Neural cell (in vitro differentiated cells): ENCODE data around the gene SLC6A6. TPM values are rescaled to one million over a fixed set of nuclear protein-coding genes. Genes with fewer than 3 reads are reported as not detected.

Experiments used
- H2AFZ ChIP-seq: fragments of 200-600, 300-800 bp; sonication (generic), shearing (Covaris generic); 2 replicates; pipeline ENCODE4 v1.6.0; 2014; ENCODE audit warnings: low read depth, mild to moderate bottlenecking, antibody characterized with exemption, low read length, moderate library complexity
- H3F3A ChIP-seq: fragments of 200-600 bp; shearing (Covaris generic); 2 replicates; pipeline ENCODE4 v1.6.1; 2016; ENCODE audit warnings: mild to moderate bottlenecking, moderate library complexity, mixed read lengths, antibody characterized with exemption, low read length; ENCODE audit not compliant: insufficient read depth, poor library complexity, severe bottlenecking
- H3K27ac ChIP-seq: fragments of 200-600, 300-800 bp; sonication (generic), shearing (Covaris generic); 2 replicates; pipeline ENCODE4 v1.5.1; 2014; ENCODE audit warnings: mild to moderate bottlenecking, low read length, moderate library complexity
- H3K27me3 ChIP-seq: fragments of 300-800, 200-600 bp; sonication (generic), shearing (Covaris generic); 2 replicates; pipeline ENCODE4 v1.6.0; 2014; ENCODE audit warnings: mild to moderate bottlenecking, low read depth, low read length, moderate library complexity; ENCODE audit not compliant: insufficient read depth
- H3K36me3 ChIP-seq: fragments of 300-800, 200-600 bp; sonication (generic), shearing (Covaris generic); 2 replicates; pipeline ENCODE4 v1.5.1; 2014; ENCODE audit warnings: mild to moderate bottlenecking, antibody characterized with exemption, low read length, moderate library complexity; ENCODE audit not compliant: insufficient read depth
- H3K4me2 ChIP-seq: fragments of 300-800, 200-600 bp; sonication (generic), shearing (Covaris generic); 2 replicates; pipeline ENCODE4 v1.6.0; 2014; ENCODE audit warnings: mild to moderate bottlenecking, low read length
- H3K4me3 ChIP-seq: fragments of 300-800, 200-600 bp; sonication (generic), shearing (Covaris generic); 2 replicates; pipeline ENCODE4 v1.5.1; 2014; ENCODE audit warnings: mild to moderate bottlenecking, low read length, moderate library complexity
- H3K79me2 ChIP-seq: fragments of 200-600 bp; shearing (Covaris generic); replicated peaks from 2 replicates; pipeline ENCODE4 v1.6.0; 2014; ENCODE audit warnings: mild to moderate bottlenecking, low read length, moderate library complexity; ENCODE audit not compliant: insufficient read depth
- H3K9ac ChIP-seq: fragments of 300-800, 200-600 bp; sonication (generic), shearing (Covaris generic); 2 replicates; pipeline ENCODE4 v1.6.1; 2016; ENCODE audit warnings: mild to moderate bottlenecking, low read length, mixed read lengths
- H3K9me2 ChIP-seq: fragments of 200-600 bp; shearing (Covaris generic); 2 replicates; pipeline ENCODE4 v1.6.1; 2016; ENCODE audit warnings: mild to moderate bottlenecking, low read length, mixed read lengths; ENCODE audit not compliant: insufficient read depth
- H3K9me3 ChIP-seq: fragments of 200-600, 300-800 bp; sonication (generic), shearing (Covaris generic); 2 replicates; pipeline ENCODE4 v1.6.1; 2016; ENCODE audit warnings: mild to moderate bottlenecking, mixed run types, low read length, moderate library complexity, mixed read lengths
- H4K20me1 ChIP-seq: fragments of 200-600 bp; shearing (Covaris generic); 2 replicates; pipeline ENCODE4 v1.6.1; 2016; ENCODE audit warnings: mild to moderate bottlenecking, mixed run types; ENCODE audit not compliant: insufficient read depth
- EP300 ChIP-seq: fragments of 450-650 bp; conservative IDR thresholded peaks from 2 replicates; pipeline ENCODE4 v1.6.1; 2014; ENCODE audit warnings: antibody characterized with exemption, mild to moderate bottlenecking, moderate library complexity; ENCODE audit not compliant: poor library complexity, severe bottlenecking
- EZH2 ChIP-seq: fragments of 200-600, 300-800 bp; shearing (Covaris generic), sonication (generic); IDR thresholded peaks from 2 replicates; pipeline ENCODE4 v1.6.1; 2014; ENCODE audit warnings: antibody characterized with exemption, low read length, borderline replicate concordance, mild to moderate bottlenecking; ENCODE audit not compliant: insufficient read depth, poor library complexity, severe bottlenecking
- MXI1 ChIP-seq: fragments of 450-650 bp; conservative IDR thresholded peaks from 2 replicates; pipeline ENCODE4 v1.6.1; 2014; ENCODE audit warnings: antibody characterized with exemption, mild to moderate bottlenecking; ENCODE audit not compliant: poor library complexity, severe bottlenecking
- POLR2AphosphoS5 ChIP-seq: IDR thresholded peaks from 2 replicates; pipeline ENCODE4 v1.6.1; 2012
- RAD21 ChIP-seq: fragments of 450-650 bp; conservative IDR thresholded peaks from 2 replicates; pipeline ENCODE4 v1.6.1; 2014; ENCODE audit warnings: antibody characterized with exemption, mild to moderate bottlenecking, moderate library complexity
- SMC3 ChIP-seq: fragments of 450-650 bp; conservative IDR thresholded peaks from 2 replicates; pipeline ENCODE4 v1.6.1; 2014; ENCODE audit warnings: antibody characterized with exemption, mild to moderate bottlenecking, moderate library complexity; ENCODE audit not compliant: poor library complexity
- TAF1 ChIP-seq: IDR thresholded peaks from 2 replicates; pipeline ENCODE4 v1.6.1; 2012; ENCODE audit warnings: low read depth
- polyA plus RNA-seq: library from polyadenylated mRNA; depleted of rRNA; stranded (reverse); fragments of >200 nt; gene quantifications from 2 replicates; pipeline ENCODE4 v1.2.3, GENCODE V29; 2014
- small RNA-seq, 3 experiments: library from RNA; depleted of rRNA; stranded (forward); fragments of <200 nt; gene quantifications; one replicate each; pipeline ENCODE3, GENCODE V24; 2012
- TF ChIP-seq, protein P1 (sequence below): IDR thresholded peaks from 2 replicates; pipeline ENCODE4 v1.6.1; 2012; ENCODE audit warnings: borderline replicate concordance
- TF ChIP-seq, protein P2 (sequence below): fragments of 450-650 bp; IDR thresholded peaks from 2 replicates; pipeline ENCODE4 v1.5.1; 2014; ENCODE audit warnings: antibody characterized with exemption, mild to moderate bottlenecking, moderate library complexity; ENCODE audit not compliant: poor library complexity, severe bottlenecking

Gene SLC6A6
- polyA plus RNA-seq, 1 donor from 2014 or later = 15.9 TPM

DNA sequence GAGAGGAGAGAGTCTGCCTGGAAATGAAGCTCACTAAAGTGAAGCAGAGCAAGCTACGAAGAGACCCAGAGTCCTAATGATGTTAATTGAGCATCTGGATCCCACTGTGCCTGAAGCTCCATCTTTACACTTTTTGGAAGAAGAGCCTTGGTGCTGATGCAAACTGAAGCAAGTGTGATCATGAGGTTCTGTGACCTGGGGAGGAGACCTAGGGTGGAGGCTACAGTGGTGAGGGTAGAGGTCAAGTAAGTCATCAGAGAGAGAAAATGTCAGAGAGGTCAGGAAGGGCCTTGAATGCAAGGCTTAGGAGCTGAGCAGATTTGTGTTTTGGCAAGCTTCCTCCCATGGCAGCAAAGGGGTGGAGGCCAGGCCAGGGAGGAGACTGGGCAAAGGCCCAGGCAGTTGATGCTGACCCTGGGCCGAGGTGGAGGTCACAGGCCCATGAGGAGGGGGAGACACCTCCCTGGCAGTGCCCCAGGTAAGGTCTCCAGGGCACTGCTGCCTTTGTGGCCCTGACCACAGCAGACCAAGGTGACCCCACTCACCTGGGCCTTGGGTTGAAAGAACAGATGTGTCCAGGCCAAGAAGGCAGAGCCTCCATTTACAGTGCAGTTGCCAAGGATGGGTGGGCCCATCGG is 136.2 kb downstream of the SLC6A6 start:
- Histone ChIP-seq H3K79me2 (no peaks in the 10 kb centered on the region), H3K27ac (no peak overlapping the region), H3K9ac (no peak overlapping the region), H3K9me2 (no peaks in the 10 kb centered on the region), H3F3A (peaks cover 10% of the 10 kb centered on the region), H2AFZ (no peak overlapping the region), H4K20me1 (no peaks in the 10 kb centered on the region), H3K4me3 (no peak overlapping the region), H3K27me3 (no peaks in the 10 kb centered on the region), H3K36me3 (no peaks in the 10 kb centered on the region), H3K9me3 (no peaks in the 10 kb centered on the region), H3K4me2 (no peak overlapping the region)
- TF ChIP-seq, protein P1, sequence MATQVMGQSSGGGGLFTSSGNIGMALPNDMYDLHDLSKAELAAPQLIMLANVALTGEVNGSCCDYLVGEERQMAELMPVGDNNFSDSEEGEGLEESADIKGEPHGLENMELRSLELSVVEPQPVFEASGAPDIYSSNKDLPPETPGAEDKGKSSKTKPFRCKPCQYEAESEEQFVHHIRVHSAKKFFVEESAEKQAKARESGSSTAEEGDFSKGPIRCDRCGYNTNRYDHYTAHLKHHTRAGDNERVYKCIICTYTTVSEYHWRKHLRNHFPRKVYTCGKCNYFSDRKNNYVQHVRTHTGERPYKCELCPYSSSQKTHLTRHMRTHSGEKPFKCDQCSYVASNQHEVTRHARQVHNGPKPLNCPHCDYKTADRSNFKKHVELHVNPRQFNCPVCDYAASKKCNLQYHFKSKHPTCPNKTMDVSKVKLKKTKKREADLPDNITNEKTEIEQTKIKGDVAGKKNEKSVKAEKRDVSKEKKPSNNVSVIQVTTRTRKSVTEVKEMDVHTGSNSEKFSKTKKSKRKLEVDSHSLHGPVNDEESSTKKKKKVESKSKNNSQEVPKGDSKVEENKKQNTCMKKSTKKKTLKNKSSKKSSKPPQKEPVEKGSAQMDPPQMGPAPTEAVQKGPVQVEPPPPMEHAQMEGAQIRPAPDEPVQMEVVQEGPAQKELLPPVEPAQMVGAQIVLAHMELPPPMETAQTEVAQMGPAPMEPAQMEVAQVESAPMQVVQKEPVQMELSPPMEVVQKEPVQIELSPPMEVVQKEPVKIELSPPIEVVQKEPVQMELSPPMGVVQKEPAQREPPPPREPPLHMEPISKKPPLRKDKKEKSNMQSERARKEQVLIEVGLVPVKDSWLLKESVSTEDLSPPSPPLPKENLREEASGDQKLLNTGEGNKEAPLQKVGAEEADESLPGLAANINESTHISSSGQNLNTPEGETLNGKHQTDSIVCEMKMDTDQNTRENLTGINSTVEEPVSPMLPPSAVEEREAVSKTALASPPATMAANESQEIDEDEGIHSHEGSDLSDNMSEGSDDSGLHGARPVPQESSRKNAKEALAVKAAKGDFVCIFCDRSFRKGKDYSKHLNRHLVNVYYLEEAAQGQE = no peak
- no peak for TF ChIP-seq EZH2
- TF ChIP-seq RAD21 = no peak
- no peak for TF ChIP-seq EP300
- no peak for TF ChIP-seq TAF1
- no peak for TF ChIP-seq POLR2AphosphoS5
- TF ChIP-seq, protein P2, sequence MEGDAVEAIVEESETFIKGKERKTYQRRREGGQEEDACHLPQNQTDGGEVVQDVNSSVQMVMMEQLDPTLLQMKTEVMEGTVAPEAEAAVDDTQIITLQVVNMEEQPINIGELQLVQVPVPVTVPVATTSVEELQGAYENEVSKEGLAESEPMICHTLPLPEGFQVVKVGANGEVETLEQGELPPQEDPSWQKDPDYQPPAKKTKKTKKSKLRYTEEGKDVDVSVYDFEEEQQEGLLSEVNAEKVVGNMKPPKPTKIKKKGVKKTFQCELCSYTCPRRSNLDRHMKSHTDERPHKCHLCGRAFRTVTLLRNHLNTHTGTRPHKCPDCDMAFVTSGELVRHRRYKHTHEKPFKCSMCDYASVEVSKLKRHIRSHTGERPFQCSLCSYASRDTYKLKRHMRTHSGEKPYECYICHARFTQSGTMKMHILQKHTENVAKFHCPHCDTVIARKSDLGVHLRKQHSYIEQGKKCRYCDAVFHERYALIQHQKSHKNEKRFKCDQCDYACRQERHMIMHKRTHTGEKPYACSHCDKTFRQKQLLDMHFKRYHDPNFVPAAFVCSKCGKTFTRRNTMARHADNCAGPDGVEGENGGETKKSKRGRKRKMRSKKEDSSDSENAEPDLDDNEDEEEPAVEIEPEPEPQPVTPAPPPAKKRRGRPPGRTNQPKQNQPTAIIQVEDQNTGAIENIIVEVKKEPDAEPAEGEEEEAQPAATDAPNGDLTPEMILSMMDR = no peak
- TF ChIP-seq MXI1 = no peak
- TF ChIP-seq SMC3 = no peak

Small RNAs within 50 kb of the gene (small RNA-seq; reads per million reads assigned to genes)
- gene RNA5SP124 (0 reads per million in 3 experiments), gene RNU6-905P (0 reads per million in 3 experiments)

Other genes starting within 250 kb of the SLC6A6 start
- 21.9 and 29.6 TPM in 2 replicates for gene XPC, start 224.0 kb upstream of the SLC6A6 start, polyA plus RNA-seq
- 28.3 and 29.6 TPM in 2 replicates for gene LSM3, start 223.8 kb upstream of the SLC6A6 start, polyA plus RNA-seq
- gene GRIP2, start 137.7 kb downstream of the SLC6A6 start, polyA plus RNA-seq = 8.6 and 13.3 TPM in 2 replicates
- gene CCDC174, start 249.2 kb downstream of the SLC6A6 start, polyA plus RNA-seq = 15.9 and 18.0 TPM in 2 replicates